IgD-negative memory B cell (primary cell): ENCODE results near the gene PDE11A. TPM values are rescaled to one million over a fixed set of nuclear protein-coding genes. Genes with fewer than 3 reads are reported as not detected.
A peak's percentile ranks its signal among the peaks of the same experiment; 100 is the strongest.

Experiments
- H3K27ac Mint-ChIP-seq, 3 donors: one replicate each; pipeline ENCODE4 v1.8.0; 2020 to 2022; ENCODE audit warnings: mild to moderate bottlenecking in 3 of 3, mixed read lengths in 3 of 3, moderate library complexity in 1 of 3
- H3K27me3 Mint-ChIP-seq: one replicate; pipeline ENCODE4 v1.8.0; 2021; ENCODE audit warnings: mixed read lengths
- H3K36me3 Mint-ChIP-seq: one replicate; pipeline ENCODE4 v1.8.0; 2020; ENCODE audit warnings: mild to moderate bottlenecking, mixed read lengths
- H3K4me1 Mint-ChIP-seq, 3 donors: one replicate each; pipeline ENCODE4 v1.8.0; 2020 to 2022; ENCODE audit warnings: mixed read lengths in 3 of 3, mild to moderate bottlenecking in 1 of 3
- H3K4me3 Mint-ChIP-seq, 4 donors: one replicate each; pipeline ENCODE4 v1.8.0; 2020 to 2022; ENCODE audit warnings: mild to moderate bottlenecking in 4 of 4, mixed read lengths in 4 of 4, moderate library complexity in 3 of 4
- H3K9me3 Mint-ChIP-seq, 3 donors: one replicate each; pipeline ENCODE4 v1.8.0; 2020 to 2021; ENCODE audit warnings: mixed read lengths in 3 of 3, mild to moderate bottlenecking in 1 of 3
- polyA plus RNA-seq: library from polyadenylated mRNA; unstranded; fragments of 300-500 nt; fragmentation: Illumina TruSeq; gene quantifications from one replicate; pipeline ENCODE4 v1.2.3, GENCODE V29; 2021

The PDE11A gene
- polyA plus RNA-seq, 1 donor from 2014 or later, result not detected

GRCh38 chr2:177753682-177754491, 318.7 kb downstream of the PDE11A start:
- H3K27me3 Mint-ChIP-seq, result no peaks in the 10 kb centered on the region
- no peak overlapping the region for H3K4me3 Mint-ChIP-seq
- peaks cover 0 to 2% (median 0%) of the 10 kb centered on the region in 3 donors for H3K4me1 Mint-ChIP-seq
- H3K9me3 Mint-ChIP-seq, result no peaks in the 10 kb centered on the region
- H3K27ac Mint-ChIP-seq, result no peak overlapping the region
- H3K36me3 Mint-ChIP-seq, result no peaks in the 10 kb centered on the region

DNA sequence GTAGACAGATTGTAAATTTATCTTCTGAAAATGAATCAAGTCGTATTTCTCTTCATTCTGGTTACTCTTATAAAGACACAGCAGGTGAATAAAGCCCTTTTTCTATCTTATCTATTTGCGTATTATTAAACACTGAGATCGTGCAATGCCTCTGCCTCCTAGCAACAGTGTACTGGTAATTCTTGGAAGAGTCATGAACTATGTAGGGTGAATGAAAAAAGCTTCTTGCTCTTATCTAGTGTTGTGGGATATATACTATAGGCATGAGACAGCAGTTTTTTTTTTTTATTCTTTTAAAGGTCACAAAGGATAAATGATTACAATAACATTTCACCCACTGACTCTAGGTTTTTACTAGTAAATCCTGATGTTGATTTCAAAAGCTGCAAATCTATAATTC, 324.2 kb downstream of the PDE11A start:
- Mint-ChIP-seq H3K27ac (no peak overlapping the region), H3K9me3 (no peaks in the 10 kb centered on the region), H3K4me1 (no peaks in the 10 kb centered on the region), H3K36me3 (peaks cover 2% of the 10 kb centered on the region), H3K4me3 (no peak overlapping the region), H3K27me3 (no peaks in the 10 kb centered on the region)

DNA sequence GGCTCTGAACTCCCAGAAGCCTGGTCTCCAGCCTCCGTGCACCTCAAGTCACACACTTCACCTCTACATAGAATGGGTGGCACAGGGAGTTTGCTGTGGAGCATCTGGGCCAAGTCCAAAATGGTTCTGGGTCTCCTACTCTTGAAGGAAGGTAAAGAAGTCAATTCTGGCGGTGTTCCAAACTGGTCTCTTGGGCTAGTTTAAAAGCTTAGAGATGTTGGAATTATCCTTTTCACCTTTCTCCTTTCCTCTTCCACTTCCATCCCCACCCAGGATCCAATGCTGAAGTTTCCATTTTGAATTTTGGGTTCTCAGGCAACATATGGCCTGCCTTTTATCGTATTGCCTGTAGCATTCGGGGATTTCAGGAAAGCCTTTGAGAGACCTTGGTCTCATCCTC, 325.2 kb downstream of the PDE11A start:
- Mint-ChIP-seq H3K27me3 (no peaks in the 10 kb centered on the region), H3K4me3 (no peak overlapping the region), H3K36me3 (peaks cover 2% of the 10 kb centered on the region), H3K4me1 (no peaks in the 10 kb centered on the region), H3K9me3 (no peaks in the 10 kb centered on the region), H3K27ac (peak overlapping the region in 1 of 3 donors; percentile 25)

GRCh38 chr2:177746358-177746757, 326.2 kb downstream of the PDE11A start:
- Mint-ChIP-seq H3K36me3 (peaks cover 2% of the 10 kb centered on the region), H3K4me1 (no peaks in the 10 kb centered on the region), H3K27me3 (no peaks in the 10 kb centered on the region), H3K27ac (no peak overlapping the region), H3K4me3 (no peak overlapping the region), H3K9me3 (peaks cover 0 to 2% (median 0%) of the 10 kb centered on the region in 3 donors)

GRCh38 chr2:177745531-177745930, 327.0 kb downstream of the PDE11A start:
- peaks cover 2% of the 10 kb centered on the region for H3K36me3 Mint-ChIP-seq
- H3K4me3 Mint-ChIP-seq, result no peak overlapping the region
- peaks cover 0 to 2% (median 0%) of the 10 kb centered on the region in 3 donors for H3K9me3 Mint-ChIP-seq
- no peaks in the 10 kb centered on the region for H3K4me1 Mint-ChIP-seq
- no peaks in the 10 kb centered on the region for H3K27me3 Mint-ChIP-seq
- H3K27ac Mint-ChIP-seq, result no peak overlapping the region

GRCh38 chr2:177742851-177743250, 329.7 kb downstream of the PDE11A start:
- no peaks in the 10 kb centered on the region for H3K27me3 Mint-ChIP-seq
- H3K4me1 Mint-ChIP-seq, result no peaks in the 10 kb centered on the region
- no peak overlapping the region for H3K4me3 Mint-ChIP-seq
- no peaks in the 10 kb centered on the region for H3K36me3 Mint-ChIP-seq
- H3K27ac Mint-ChIP-seq, result no peak overlapping the region
- H3K9me3 Mint-ChIP-seq, result peaks cover 0 to 2% (median 0%) of the 10 kb centered on the region in 3 donors

DNA sequence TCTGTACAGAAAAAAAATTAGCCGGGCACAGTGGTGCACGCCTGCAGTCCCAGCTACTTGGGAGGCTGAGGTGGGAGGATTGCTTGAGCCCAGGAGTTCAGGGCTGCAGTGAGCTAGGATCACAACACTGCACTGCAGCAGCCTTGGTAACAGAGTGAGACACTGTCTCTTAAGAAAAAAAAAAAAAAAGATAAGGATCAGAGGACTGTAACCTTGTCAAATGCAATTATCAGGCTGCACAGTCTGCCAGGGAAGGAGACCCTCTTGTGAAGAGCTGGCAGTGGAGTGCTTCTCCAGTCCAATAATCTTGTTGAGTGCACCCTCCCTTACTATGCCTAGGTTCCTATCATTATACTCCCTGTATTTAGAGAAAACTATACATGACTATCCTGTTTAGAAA, 330.7 kb downstream of the PDE11A start:
- Mint-ChIP-seq H3K4me3 (no peak overlapping the region), H3K27me3 (no peaks in the 10 kb centered on the region), H3K27ac (no peak overlapping the region), H3K4me1 (no peaks in the 10 kb centered on the region), H3K36me3 (no peaks in the 10 kb centered on the region), H3K9me3 (peaks cover 0 to 2% (median 0%) of the 10 kb centered on the region in 3 donors)

DNA sequence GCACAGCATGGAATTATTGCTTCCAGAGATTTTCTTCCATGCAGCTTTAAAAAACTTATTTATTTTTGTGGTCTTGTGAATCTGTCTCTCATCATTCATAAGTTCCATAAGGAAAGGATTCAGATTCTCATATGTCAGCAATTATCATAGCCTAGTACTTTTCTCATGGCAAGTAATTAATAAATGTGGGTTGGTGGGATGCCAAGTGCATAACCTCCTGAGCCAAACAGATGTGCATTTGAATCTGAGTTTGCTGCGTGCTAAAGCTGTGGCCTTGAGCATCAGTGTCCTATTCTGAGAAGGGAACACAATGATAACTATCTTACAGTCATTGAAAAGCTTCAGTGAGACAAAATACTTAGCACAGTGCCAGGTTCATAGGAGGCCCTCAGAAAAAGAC, 331.9 kb downstream of the PDE11A start:
- H3K9me3 Mint-ChIP-seq, result peaks cover 0 to 2% (median 0%) of the 10 kb centered on the region in 3 donors

DNA sequence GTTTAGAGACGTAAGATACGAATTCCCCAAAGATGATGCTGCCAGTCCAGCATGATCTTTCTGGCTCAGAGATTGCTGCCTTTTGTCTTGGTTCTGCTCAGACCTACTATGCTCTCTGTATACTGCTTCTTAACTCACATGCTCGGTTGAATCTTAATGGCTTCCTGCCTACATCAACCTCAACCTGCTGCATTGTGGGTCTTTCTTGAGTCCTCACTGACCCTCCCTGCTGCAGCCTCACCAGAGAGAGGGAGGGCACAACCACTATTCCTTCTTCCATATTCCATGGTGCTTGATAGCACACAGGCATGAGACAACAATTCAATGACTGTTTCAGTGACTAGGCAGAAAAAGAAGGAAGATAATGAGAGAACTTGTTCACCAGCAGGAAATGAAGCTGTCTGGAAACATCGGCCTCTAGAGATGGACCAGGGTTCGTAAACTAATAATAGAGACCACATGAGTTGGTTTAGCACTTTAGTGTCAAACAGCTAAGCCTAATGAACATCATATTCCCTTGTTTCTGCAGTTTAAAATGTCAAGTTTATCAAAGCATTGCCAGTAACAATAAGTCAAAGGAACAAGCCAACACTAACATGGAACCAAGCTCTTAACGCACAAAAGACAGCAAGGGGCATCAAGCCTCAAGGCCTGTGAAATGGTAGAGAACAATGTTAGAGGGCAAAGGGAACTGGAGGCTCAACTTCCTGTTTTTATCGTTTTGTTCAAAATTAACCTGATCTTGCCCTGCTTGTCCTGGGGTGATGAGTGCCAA, 333.9 kb downstream of the PDE11A start:
- Mint-ChIP-seq H3K27me3 (peaks cover 4% of the 10 kb centered on the region), H3K27ac (no peak overlapping the region), H3K36me3 (no peaks in the 10 kb centered on the region), H3K9me3 (peaks cover 0 to 2% (median 0%) of the 10 kb centered on the region in 3 donors), H3K4me1 (no peaks in the 10 kb centered on the region), H3K4me3 (no peak overlapping the region)

More for the DNA sequence above, 331.9 kb downstream of the PDE11A start:
- Mint-ChIP-seq H3K27me3 (no peaks in the 10 kb centered on the region), H3K4me1 (no peaks in the 10 kb centered on the region), H3K27ac (no peak overlapping the region), H3K4me3 (no peak overlapping the region), H3K36me3 (no peaks in the 10 kb centered on the region)

DNA sequence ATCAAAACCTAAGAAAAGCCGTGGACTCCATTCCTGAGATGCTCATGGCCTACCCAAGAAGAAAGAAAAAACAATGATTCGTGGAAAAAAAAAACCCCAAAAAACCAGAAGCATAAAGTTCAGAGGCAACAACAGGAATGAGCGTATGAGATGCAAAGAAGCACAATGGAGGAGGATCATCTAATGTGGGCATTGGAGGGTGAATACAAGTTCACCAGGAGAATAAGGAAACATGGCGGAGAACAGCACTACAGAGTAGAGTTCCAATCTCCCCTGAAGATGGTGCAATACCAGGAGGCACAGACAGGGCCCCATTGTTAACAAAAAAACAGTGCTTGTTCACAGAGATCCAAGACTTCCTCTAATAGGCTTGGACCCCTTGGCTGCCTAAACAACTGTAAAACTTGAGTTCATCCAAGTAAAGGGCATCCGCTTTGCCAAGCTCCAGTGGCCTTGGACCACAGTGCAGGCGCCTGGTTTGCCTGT, 337.2 kb downstream of the PDE11A start:
- Mint-ChIP-seq H3K27ac (no peak overlapping the region), H3K4me3 (no peak overlapping the region), H3K9me3 (no peaks in the 10 kb centered on the region), H3K36me3 (no peaks in the 10 kb centered on the region), H3K27me3 (peaks cover 8% of the 10 kb centered on the region), H3K4me1 (no peaks in the 10 kb centered on the region)

- Mint-ChIP-seq H3K36me3 (no peaks in the 10 kb centered on the region), H3K9me3 (no peaks in the 10 kb centered on the region), H3K4me1 (no peaks in the 10 kb centered on the region), H3K4me3 (no peak overlapping the region), H3K27me3 (peaks cover 8% of the 10 kb centered on the region), H3K27ac (no peak overlapping the region)
Observed at GRCh38 chr2:177733322-177733855, 339.2 kb downstream of the PDE11A start.

DNA sequence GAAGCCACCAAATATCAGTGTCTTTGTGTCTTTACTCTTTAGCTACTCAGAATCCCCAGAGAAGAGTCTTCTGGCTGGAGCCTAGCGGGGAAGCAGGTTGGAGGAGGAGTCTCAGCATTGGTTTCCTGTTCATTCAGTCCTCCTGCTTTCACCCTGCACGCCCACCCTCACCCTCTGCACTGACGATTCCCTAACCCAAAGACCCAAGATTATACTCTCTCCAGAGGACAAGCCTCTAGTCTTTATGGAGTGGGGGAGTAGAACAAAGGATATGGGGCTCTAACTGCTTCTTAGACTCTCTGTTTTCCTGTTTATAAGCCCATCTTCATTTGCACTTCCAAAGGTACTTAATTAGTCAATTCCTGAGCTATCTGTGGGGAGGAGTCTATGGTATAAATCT, 341.2 kb downstream of the PDE11A start:
- Mint-ChIP-seq H3K27ac (no peak overlapping the region), H3K4me3 (no peak overlapping the region), H3K27me3 (peaks cover 13% of the 10 kb centered on the region)

DNA sequence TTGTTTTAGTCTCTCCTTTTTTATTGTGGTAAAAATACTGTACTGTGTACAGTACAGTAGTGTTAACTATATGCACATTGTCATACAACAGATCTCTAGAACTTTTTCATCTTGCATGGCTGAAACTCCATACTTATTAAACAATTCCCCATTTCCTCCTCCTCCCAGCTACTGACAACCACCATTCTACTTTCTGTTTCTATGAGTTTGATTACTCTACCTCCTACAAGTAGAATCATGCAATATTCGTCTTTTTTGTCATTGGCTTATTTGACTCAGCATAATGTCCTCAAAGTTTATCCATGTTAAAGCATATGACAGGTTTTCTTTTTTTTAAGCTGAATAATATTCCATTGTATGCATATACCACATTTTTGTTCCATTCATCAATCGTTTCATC, 341.8 kb downstream of the PDE11A start:
- Mint-ChIP-seq H3K36me3 (peaks cover 2% of the 10 kb centered on the region), H3K9me3 (no peaks in the 10 kb centered on the region), H3K4me3 (no peak overlapping the region), H3K27ac (no peak overlapping the region), H3K4me1 (no peaks in the 10 kb centered on the region), H3K27me3 (peaks cover 13% of the 10 kb centered on the region)

More for the DNA sequence above, 341.2 kb downstream of the PDE11A start:
- Mint-ChIP-seq H3K4me1 (no peaks in the 10 kb centered on the region), H3K9me3 (no peaks in the 10 kb centered on the region), H3K36me3 (peaks cover 2% of the 10 kb centered on the region)

- H3K4me3 Mint-ChIP-seq, result no peak overlapping the region
- H3K36me3 Mint-ChIP-seq, result peaks cover 2% of the 10 kb centered on the region
- H3K9me3 Mint-ChIP-seq, result no peaks in the 10 kb centered on the region
- no peak overlapping the region for H3K27ac Mint-ChIP-seq
- H3K27me3 Mint-ChIP-seq, result peaks cover 13% of the 10 kb centered on the region
- H3K4me1 Mint-ChIP-seq, result no peaks in the 10 kb centered on the region
Observed at GRCh38 chr2:177730363-177730762, 342.2 kb downstream of the PDE11A start.

GRCh38 chr2:177728920-177729319, 343.7 kb downstream of the PDE11A start:
- Mint-ChIP-seq H3K27ac (no peak overlapping the region), H3K4me3 (no peak overlapping the region), H3K9me3 (no peaks in the 10 kb centered on the region), H3K36me3 (peaks cover 2% of the 10 kb centered on the region), H3K4me1 (no peaks in the 10 kb centered on the region), H3K27me3 (peaks cover 12% of the 10 kb centered on the region)
